GM13977 (cell line): ENCODE measurements around the gene SLC35E1.
"Not testable (repeated sequence)": the region's sequence is repeated elsewhere in the genome, so short reads cannot be mapped to it uniquely, and the experiment has no call there.

Experiments
- DNase-seq: peaks from one replicate; pipeline ENCODE4 v3.0.0; 2012; ENCODE audit warnings: low spot score
- CTCF ChIP-seq: IDR thresholded peaks from 2 replicates; pipeline ENCODE4 v1.5.1; 2012; ENCODE audit warnings: mild to moderate bottlenecking, control low read depth; ENCODE audit not compliant: insufficient read depth; ENCODE audit errors: extremely low read depth, missing control alignments
- in situ Hi-C: fragments of 300-500 bp; cut with MboI; formaldehyde crosslinking; loops from one replicate; pipeline ENCODE4 v1.12.0; 2022; ENCODE audit warnings: low sequenced_read_pairs, low pct_unique_long_range_greater_than_20kb, mixed read lengths, inconsistent platforms; ENCODE audit not compliant: unreplicated experiment

Gene SLC35E1

DNA sequence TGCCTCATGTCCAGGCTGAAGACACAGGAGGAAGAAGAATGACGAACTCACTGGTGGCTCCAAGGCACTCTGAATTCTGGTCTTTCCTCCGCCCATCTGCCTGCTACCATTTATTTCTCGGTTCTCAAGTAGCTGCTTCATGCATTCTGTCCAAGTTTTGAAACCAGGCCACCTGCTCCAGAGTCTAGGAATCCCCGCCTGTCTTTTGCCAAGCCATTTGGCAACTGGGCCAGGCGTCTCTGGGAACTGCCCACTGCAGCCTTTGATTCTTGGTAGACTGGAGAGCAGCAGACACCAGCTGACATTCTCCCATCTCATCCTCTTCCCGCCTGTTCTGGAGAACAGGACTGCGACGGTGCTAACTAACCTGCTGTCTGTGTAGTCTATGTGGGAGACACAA, 10.8 kb downstream of the SLC35E1 start:
- no peak for DNase-seq
- in situ Hi-C loops, result no loop called here
- TF ChIP-seq CTCF, result no peak

DNA sequence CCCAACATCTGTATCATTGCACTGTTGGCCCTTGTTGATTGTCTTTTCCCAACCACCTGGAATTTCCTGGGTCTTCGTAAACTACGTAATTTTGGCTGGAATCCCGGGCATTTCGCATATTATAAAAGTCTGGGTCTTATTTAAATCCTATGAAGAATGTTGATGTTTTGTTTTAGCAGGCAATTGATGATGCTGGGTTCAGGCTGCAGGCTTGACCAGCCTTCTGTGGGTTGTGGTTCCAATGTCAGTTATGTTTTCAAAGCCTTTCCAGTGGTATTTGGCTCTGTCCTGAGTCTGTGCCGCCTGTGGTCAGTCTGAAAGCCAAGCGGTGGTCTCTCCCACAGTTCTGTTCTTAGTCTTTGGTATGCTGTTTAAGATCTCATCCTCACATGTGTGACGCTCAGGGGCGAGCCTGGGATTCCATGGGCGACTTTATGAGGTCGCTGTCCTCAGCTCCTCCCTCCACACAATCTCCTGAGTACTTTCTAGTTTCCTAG, 12.4 kb downstream of the SLC35E1 start:
- TF ChIP-seq CTCF, result no peak
- in situ Hi-C loops, result no loop called here
- no peak for DNase-seq

- in situ Hi-C loops, result no loop called here
- TF ChIP-seq CTCF, result no peak
- no peak for DNase-seq
Measured at GRCh38 chr19:16554776-16555175, 17.4 kb downstream of the SLC35E1 start.

DNA sequence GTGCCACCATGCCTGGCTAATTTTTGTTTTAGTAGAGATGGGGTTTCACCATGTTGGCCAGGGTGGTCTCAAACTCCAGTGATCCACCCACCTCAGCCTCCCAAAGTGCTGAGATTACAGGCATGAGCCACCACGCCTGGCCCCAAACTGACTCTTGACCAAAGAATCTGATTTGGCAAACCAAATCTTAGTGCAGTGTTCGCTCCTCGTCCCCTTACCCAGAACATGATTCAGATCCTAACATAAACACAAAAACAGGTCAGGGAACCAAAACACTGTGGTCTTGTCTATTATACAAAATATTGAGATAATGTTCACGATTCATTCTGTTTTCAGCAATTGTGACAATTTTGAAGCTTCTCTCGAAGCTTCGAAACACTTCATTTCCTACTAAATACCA, 20.3 kb downstream of the SLC35E1 start:
- in situ Hi-C loops, DNase-seq: not testable (repeated sequence)

GRCh38 chr19:16548956-16549355, 23.3 kb downstream of the SLC35E1 start:
- DNase-seq, result no peak
- TF ChIP-seq CTCF, result no peak
- in situ Hi-C loops, result no loop called here

DNA sequence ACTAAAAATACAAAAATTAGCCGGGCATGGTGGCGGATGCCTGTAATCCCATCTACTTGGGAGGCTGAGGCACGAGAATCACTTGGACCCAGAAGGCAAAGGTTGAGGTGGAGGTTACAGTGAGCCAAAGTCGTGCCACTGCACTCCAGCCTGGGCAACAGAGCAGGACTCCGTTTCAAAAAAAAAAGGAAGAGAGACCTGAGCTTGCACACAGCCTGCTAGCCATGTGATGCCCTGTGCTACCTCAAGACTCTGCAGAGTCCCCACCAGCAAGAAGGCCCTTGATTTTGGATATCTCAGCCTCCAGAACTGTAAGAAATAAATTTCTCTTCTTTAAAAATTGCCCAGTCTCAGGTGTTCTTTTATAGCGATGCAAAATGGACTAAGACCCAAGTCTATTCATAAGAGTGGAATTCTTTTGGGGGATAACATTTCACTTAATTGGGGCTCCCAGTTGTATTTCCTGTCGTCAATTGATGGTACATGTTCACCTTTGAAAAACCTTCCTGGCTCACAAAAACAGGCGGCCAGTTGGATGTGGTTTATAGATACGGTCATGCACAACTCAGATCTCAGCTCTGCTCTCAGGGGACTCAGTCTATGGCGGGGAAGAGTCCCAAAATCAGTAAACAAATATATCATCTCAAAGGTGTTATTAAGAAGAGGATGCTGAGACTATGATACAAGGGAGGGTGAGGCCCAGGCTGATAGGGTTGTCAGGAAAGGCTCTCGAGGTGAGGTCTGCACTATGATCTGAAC, 27.6 kb downstream of the SLC35E1 start:
- TF ChIP-seq CTCF, result no peak
- in situ Hi-C loops, result no loop called here
- peak; percentile 4 for DNase-seq

GRCh38 chr19:16543734-16544133, 28.5 kb downstream of the SLC35E1 start:
- in situ Hi-C loops, DNase-seq: not testable (repeated sequence)
